Stimulated activated CD4-positive, alpha-beta T cell treated with anti-CD3 and anti-CD28 coated beads, Interleukin-12 subunit alpha, Interleukin-12 subunit beta, amount 100 ng/mL, for 48 hours (primary cell): ENCODE measurements around the gene JARID2.

Experiments
- DNase-seq, 3 donors: peaks; one replicate each; pipeline ENCODE4 v3.0.0-alpha.2; 2020; ENCODE audit warnings: low read depth in 2 of 3, low spot score in 1 of 3

The JARID2 gene

GRCh38 chr6:15264412-15264811 is 18.5 kb downstream of the JARID2 start:
- no peak for DNase-seq

- no peak for DNase-seq
Measured at GRCh38 chr6:15264902-15265761, 19.3 kb downstream of the JARID2 start.

- DNase-seq, result no peak
Measured at GRCh38 chr6:15265787-15266186, 19.9 kb downstream of the JARID2 start.

- DNase-seq, result no peak
Measured at GRCh38 chr6:15266423-15266996, 20.6 kb downstream of the JARID2 start.

- DNase-seq, result no peak
Measured at GRCh38 chr6:15267221-15267620, 21.4 kb downstream of the JARID2 start.

- no peak for DNase-seq
Measured at GRCh38 chr6:15268137-15268908, 22.5 kb downstream of the JARID2 start.

DNA sequence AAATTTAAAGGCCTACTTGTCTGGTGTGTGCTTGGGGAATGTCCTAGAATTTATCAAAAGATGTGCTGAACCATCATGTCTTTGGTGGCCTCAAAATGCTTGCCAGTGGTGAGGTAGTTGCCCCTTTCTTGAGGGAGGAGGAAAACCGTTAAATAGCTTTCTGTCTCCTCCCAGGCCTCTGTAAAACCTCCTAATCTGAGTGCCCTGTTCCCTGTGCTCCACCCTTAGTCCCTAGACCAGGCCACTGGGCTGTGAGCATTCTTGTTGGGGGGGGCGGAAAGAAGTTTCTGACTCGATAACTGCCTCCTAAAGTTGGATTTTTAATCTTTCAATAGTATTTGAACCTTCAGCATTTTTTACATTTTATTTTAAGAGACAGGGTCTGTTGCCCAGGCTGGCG is 23.1 kb downstream of the JARID2 start:
- DNase-seq, result no peak

- DNase-seq, result no peak
Measured at GRCh38 chr6:15269619-15270018, 23.8 kb downstream of the JARID2 start.

DNA sequence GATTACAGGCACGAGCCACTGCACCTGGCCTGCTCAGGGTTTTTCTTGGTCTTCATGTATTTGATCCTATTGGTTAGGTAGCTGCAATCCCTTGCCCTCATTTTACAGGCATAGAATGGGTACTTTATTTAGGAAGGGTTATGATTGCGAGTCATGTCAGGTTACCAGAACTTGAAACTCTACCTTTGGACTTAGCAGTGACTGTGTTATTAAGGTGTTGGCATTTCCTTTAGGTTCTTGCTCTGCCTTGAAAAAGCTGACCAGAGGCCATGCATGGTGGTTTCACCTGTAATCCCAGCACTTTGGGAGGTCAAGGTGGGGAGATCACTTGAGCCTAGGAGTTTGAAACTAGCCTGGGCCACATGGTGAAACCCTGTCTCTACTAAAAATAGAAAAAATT is 24.5 kb downstream of the JARID2 start:
- no peak for DNase-seq

DNA sequence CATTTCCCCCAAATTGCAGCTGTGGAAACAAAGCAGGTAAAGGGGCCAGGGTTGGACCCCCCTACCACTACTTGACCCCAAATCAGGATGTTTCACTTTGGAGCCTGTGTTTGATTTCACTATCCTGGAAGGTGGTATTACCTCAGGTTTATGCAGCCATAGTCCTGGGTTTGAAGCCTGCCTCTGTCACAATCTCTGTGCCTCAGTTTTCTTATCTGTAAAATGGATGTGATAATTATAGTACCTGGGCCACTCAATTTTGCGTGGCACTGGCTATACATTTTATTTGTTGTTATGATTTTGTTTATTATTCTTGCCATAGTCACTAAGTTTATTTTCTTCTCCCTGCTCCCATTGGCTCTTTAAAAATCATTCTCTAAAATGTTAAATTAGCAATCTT is 26.7 kb downstream of the JARID2 start:
- no peak for DNase-seq

GRCh38 chr6:15274692-15275387 is 29.0 kb downstream of the JARID2 start:
- DNase-seq, result no peak

DNA sequence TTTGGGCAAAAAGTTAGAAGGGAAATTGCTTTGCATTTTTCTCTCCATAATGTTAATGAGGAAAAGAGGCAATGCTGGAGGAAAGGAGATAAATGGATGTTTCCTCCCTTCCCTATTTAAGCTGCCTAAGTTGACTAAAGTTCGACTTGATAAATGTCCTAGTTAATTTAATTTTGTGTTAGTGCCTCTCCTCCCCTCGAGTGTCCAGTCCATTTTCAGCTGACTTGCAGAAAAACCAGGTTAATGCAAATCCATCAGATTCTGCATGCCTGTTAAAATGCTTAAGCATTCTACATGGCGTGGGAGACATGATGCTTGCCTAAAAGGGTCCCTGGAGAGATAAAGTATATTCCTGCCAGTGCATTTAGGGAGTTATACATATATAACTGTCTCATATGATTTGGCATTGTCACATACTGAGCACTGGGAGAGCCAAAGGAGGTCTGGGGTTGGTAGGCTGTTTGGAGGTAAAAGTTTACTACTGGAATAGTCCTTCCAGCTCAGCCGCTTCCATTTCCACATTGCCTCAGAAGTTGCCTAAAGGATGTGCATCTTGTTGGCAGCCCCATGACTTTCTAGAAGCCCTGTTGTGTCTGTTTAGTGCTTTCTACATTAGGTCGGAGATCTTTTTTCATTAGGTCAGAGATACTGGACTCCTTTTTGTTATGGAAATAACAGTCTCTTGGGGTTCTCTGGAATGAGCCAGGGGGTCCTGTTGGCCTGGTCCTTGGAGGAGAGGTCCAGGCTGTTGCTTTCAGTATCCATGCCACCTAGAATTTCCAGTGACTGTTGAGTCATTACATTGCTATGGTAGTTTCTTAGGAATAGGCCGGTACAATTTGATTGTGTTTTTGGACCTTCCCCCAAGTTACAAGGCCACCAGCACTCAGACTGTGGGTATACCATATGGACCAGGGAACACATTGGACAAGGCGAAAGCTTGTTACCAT is 30.4 kb downstream of the JARID2 start:
- DNase-seq, result no peak

DNA sequence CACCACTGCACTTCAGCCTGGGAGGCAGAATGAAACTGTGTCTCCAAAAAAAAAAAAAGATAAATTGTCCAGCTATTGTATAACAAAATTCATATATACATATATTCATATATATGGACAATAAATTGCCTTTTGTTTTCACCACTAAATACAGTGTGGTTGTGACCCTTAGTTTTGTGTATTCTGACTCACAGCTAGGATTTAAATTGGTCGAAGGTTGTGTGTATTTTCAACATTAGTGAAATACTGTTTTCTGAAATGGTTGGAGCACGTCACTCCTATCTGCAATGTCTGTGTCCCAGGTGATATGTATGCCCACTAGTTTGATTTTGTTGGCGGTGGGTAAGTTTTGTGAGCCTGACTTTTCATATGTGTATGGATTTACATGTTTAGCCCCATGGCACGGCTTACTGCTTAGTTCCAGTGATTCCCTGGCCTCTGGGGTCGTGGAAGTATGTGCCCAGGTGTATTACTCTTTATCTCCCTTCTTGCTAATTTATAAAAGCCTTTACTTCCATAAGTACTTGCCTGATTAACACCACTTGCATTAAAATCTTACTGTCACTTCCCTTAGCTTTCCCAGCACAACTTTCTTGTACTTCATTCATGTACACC is 33.3 kb downstream of the JARID2 start:
- DNase-seq, result no peak

GRCh38 chr6:15280028-15280427 is 34.2 kb downstream of the JARID2 start:
- no peak for DNase-seq

GRCh38 chr6:15280961-15281360 is 35.1 kb downstream of the JARID2 start:
- no peak for DNase-seq

GRCh38 chr6:15282334-15282733 is 36.5 kb downstream of the JARID2 start:
- no peak for DNase-seq

- DNase-seq, result no peak
Measured at GRCh38 chr6:15283986-15284361, 38.1 kb downstream of the JARID2 start.

- no peak for DNase-seq
Measured at GRCh38 chr6:15284743-15285142, 38.9 kb downstream of the JARID2 start.

DNA sequence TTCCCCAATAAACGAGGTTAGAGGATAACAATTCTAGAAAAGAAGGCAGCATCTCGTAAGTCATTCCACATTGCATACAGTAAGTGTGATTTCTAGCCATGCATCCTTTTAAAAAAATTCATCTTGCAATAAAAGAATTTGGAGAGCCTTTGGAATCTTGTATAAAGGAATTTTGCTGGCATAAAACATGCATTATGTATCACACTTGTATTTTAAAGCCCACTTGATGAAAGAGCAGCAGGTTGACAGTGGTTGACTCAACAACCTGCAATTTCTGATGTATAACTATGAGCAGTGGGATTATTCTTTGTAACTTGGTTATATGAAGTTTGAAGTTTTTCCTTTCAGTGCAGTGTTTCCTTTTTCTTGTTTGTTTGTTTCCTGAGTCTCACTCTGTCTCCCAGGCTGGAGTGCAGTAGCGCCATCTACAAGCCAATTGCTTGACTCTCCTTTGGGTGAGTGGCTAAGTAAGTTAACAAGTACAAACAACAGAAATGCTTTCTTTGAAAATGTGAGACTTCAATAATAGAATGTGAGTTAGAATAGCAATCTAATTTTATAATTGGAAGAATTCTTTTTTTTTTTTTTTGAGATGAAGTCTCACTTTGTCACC is 39.9 kb downstream of the JARID2 start:
- no peak for DNase-seq
